PC-3 (cell line): ENCODE data around the gene PRAMEF7. TPM values are rescaled to one million over a fixed set of nuclear protein-coding genes. Genes with fewer than 3 reads are reported as not detected.
"Not testable (repeated sequence)": the region's sequence is repeated elsewhere in the genome, so short reads cannot be mapped to it uniquely, and the experiment has no call there.

Source experiments
- ATAC-seq: fragments of 200-7000 bp; cut with Tn5 transposase; 2 replicates; pipeline ENCODE4 v1.9.1; 2020; ENCODE audit warnings: mild to moderate bottlenecking, moderate library complexity
- BruUV-seq: library from RNA; stranded (reverse); fragments of 400-500 nt; replicated peaks from 2 replicates; lab custom pipeline; 2021; lab: Mats Ljungman, UMichigan
- CTCF ChIA-PET: fragments of 300-600 bp; sonication (Branson Sonifier 250); formaldehyde crosslinking; loops from one replicate; lab custom pipeline; 2022; ENCODE audit warnings: antibody characterized with exemption; lab: Charles Lee
- POLR2A ChIA-PET: fragments of 300-600 bp; sonication (Branson Sonifier 250); formaldehyde crosslinking; loops from one replicate; lab custom pipeline; 2022; ENCODE audit warnings: antibody characterized with exemption; ENCODE audit not compliant: unreplicated experiment; lab: Charles Lee
- DNase-seq: peaks from one replicate; pipeline ENCODE4 v3.0.0-alpha.2; 2015
- H2AFZ ChIP-seq: fragments of 300-600 bp; sonication (generic); 2 replicates; pipeline ENCODE4 v1.6.0; 2016; ENCODE audit warnings: antibody characterized with exemption, low read length
- H3F3A ChIP-seq: fragments of 300-600 bp; sonication (generic); one replicate; pipeline ENCODE4 v1.6.0; 2017; ENCODE audit warnings: antibody characterized with exemption, low read length, control low read depth, mild to moderate bottlenecking; ENCODE audit not compliant: unreplicated experiment
- H3K27ac ChIP-seq: fragments of 300-600 bp; sonication (generic); 2 replicates; pipeline ENCODE4 v1.5.1; 2016; ENCODE audit warnings: mild to moderate bottlenecking, low read length
- H3K27me3 ChIP-seq: fragments of 300-600 bp; sonication (generic); 2 replicates; pipeline ENCODE4 v1.6.1; 2016; ENCODE audit warnings: low read length, mixed read lengths
- H3K36me3 ChIP-seq: fragments of 300-600 bp; sonication (generic); 2 replicates; pipeline ENCODE4 v1.6.1; 2016; ENCODE audit warnings: low read depth, mixed run types, low read length, mixed read lengths
- H3K4me1 ChIP-seq: fragments of 300-600 bp; sonication (generic); 2 replicates; pipeline ENCODE4 v1.5.1; 2016; ENCODE audit warnings: low read length; ENCODE audit not compliant: insufficient read depth
- H3K4me2 ChIP-seq: fragments of 300-600 bp; sonication (generic); 2 replicates; pipeline ENCODE4 v1.6.0; 2016; ENCODE audit warnings: low read length
- H3K4me3 ChIP-seq: fragments of 300-600 bp; sonication (generic); 2 replicates; pipeline ENCODE4 v1.5.1; 2016; ENCODE audit warnings: mild to moderate bottlenecking, low read length, mixed read lengths
- H3K79me2 ChIP-seq: fragments of 300-600 bp; sonication (generic); 2 replicates; pipeline ENCODE4 v1.6.1; 2017; ENCODE audit warnings: low read length, mixed read lengths
- H3K9ac ChIP-seq: fragments of 300-600 bp; sonication (generic); 2 replicates; pipeline ENCODE4 v1.6.0; 2016; ENCODE audit warnings: mild to moderate bottlenecking, low read length
- H3K9me2 ChIP-seq: fragments of 300-600 bp; sonication (generic); replicated peaks from 2 replicates; pipeline ENCODE4 v1.6.1; 2016; ENCODE audit warnings: mixed run types, low read length, mixed read lengths
- H3K9me3 ChIP-seq: fragments of 300-600 bp; sonication (generic); 2 replicates; pipeline ENCODE4 v1.6.1; 2016; ENCODE audit warnings: low read length, mixed read lengths
- H4K20me1 ChIP-seq: fragments of 300-600 bp; sonication (generic); 2 replicates; pipeline ENCODE4 v1.6.1; 2016; ENCODE audit warnings: low read length, mixed read lengths
- intact Hi-C: fragments of 100-400 bp; cut with micrococcal nuclease; formaldehyde crosslinking; loops from 2 replicates; pipeline ENCODE4 v1.9.0; 2023
- total RNA-seq: library from RNA; depleted of rRNA; stranded (reverse); fragments of >200 nt; gene quantifications from 2 replicates; pipeline ENCODE4 v1.2.3, GENCODE V29; 2014; rRNA removed

PRAMEF7 gene
- total RNA-seq, 1 experiment from 2014 or later, result not detected

- not testable (repeated sequence) for BruUV-seq, H3K9me2 ChIP-seq
These were observed 5.3 kb downstream of the PRAMEF7 start for GRCh38 chr1:12921749-12922148.

GRCh38 chr1:12924368-12924767, 8.0 kb downstream of the PRAMEF7 start:
- H3K36me3 ChIP-seq, POLR2A ChIA-PET, DNase-seq, H3F3A ChIP-seq, H3K79me2 ChIP-seq, H3K27ac ChIP-seq, H4K20me1 ChIP-seq, H2AFZ ChIP-seq, H3K4me3 ChIP-seq, BruUV-seq, H3K4me2 ChIP-seq, H3K4me1 ChIP-seq, H3K9ac ChIP-seq, H3K9me2 ChIP-seq, CTCF ChIA-PET, H3K9me3 ChIP-seq, H3K27me3 ChIP-seq, intact Hi-C loops: not testable (repeated sequence)
- ATAC-seq, result peak; percentile 59; the same call in 1 of the 2 replicates

More at GRCh38 chr1:12921749-12922148, 5.3 kb downstream of the PRAMEF7 start:
- intact Hi-C loops, H3K9me3 ChIP-seq, H3F3A ChIP-seq, H3K4me1 ChIP-seq, H3K9ac ChIP-seq, H3K36me3 ChIP-seq, H2AFZ ChIP-seq, H4K20me1 ChIP-seq, H3K27me3 ChIP-seq, POLR2A ChIA-PET, CTCF ChIA-PET, H3K4me3 ChIP-seq, H3K27ac ChIP-seq, H3K79me2 ChIP-seq, H3K4me2 ChIP-seq, ATAC-seq: not testable (repeated sequence)
- peak; percentile 2 for DNase-seq

GRCh38 chr1:12947480-12947879, 31.1 kb downstream of the PRAMEF7 start, which contains the start of gene PRAMEF6:
Gene PRAMEF6 (minus strand): TSS chr1:12947580. CDS start chr1:12942518, 5,062 bp downstream.
- POLR2A ChIA-PET, H3F3A ChIP-seq, H3K9me2 ChIP-seq, H3K9ac ChIP-seq, H2AFZ ChIP-seq, H3K79me2 ChIP-seq, ATAC-seq, H3K27me3 ChIP-seq, H3K4me3 ChIP-seq, H3K4me2 ChIP-seq, H4K20me1 ChIP-seq, H3K27ac ChIP-seq, DNase-seq, intact Hi-C loops, CTCF ChIA-PET, H3K4me1 ChIP-seq, H3K36me3 ChIP-seq, H3K9me3 ChIP-seq, BruUV-seq: not testable (repeated sequence)

Other genes starting within 250 kb of the PRAMEF7 start
- not detected in 2 replicates for gene AADACL3, start 200.5 kb upstream of the PRAMEF7 start, total RNA-seq
- not detected in 2 replicates for gene CFAP107, start 170.4 kb upstream of the PRAMEF7 start, total RNA-seq
- not detected in 2 replicates for gene PRAMEF12, start 142.9 kb upstream of the PRAMEF7 start, total RNA-seq
- not detected in 2 replicates for gene PRAMEF1, start 125.2 kb upstream of the PRAMEF7 start, total RNA-seq
- not detected in 2 replicates for gene PRAMEF11, start 85.2 kb upstream of the PRAMEF7 start, total RNA-seq
- not detected in 2 replicates for gene HNRNPCL1, start 67.9 kb upstream of the PRAMEF7 start, total RNA-seq
- not detected in 2 replicates for gene PRAMEF2, start 59.5 kb upstream of the PRAMEF7 start, total RNA-seq
- gene PRAMEF4, start 30.4 kb upstream of the PRAMEF7 start, total RNA-seq, result not detected in 2 replicates
- gene PRAMEF10, start 18.3 kb upstream of the PRAMEF7 start, total RNA-seq, result not detected in 2 replicates
- not detected in 2 replicates for gene PRAMEF6, start 31.0 kb downstream of the PRAMEF7 start, total RNA-seq
- not detected in 2 replicates for gene PRAMEF27, start 140.0 kb downstream of the PRAMEF7 start, total RNA-seq
- gene HNRNPCL3, start 144.2 kb downstream of the PRAMEF7 start, total RNA-seq, result not detected in 2 replicates
- not detected in 2 replicates for gene PRAMEF25, start 154.2 kb downstream of the PRAMEF7 start, total RNA-seq
- gene HNRNPCL2, start 200.2 kb downstream of the PRAMEF7 start, total RNA-seq, result not detected in 2 replicates
- not detected in 2 replicates for gene PRAMEF26, start 239.4 kb downstream of the PRAMEF7 start, total RNA-seq
- not detected in 2 replicates for gene HNRNPCL4, start 249.0 kb downstream of the PRAMEF7 start, total RNA-seq